ENCODE data around the gene PRKN.

Gene PRKN

GRCh38 chr6:161630674-161631073 lies 1096.9 kb downstream of the PRKN start:
- no peak for DNase-seq

GRCh38 chr6:161626132-161626676 lies 1101.4 kb downstream of the PRKN start:
- DNase-seq: no peak

GRCh38 chr6:161624111-161624510 lies 1103.5 kb downstream of the PRKN start:
- DNase-seq: no peak

- DNase-seq: no peak
Observed at GRCh38 chr6:161622779-161623178, 1104.8 kb downstream of the PRKN start.

GRCh38 chr6:161618831-161619454 lies 1108.6 kb downstream of the PRKN start:
- DNase-seq: no peak

- no peak for DNase-seq
Observed at GRCh38 chr6:161613711-161614110, 1113.9 kb downstream of the PRKN start.

- DNase-seq: no peak
Observed at GRCh38 chr6:161608771-161609170, 1118.8 kb downstream of the PRKN start.

- DNase-seq: no peak
Observed at GRCh38 chr6:161607696-161608297, 1119.8 kb downstream of the PRKN start.

GRCh38 chr6:161602359-161602758 lies 1125.2 kb downstream of the PRKN start:
- no peak for DNase-seq

- no peak for DNase-seq
Observed at GRCh38 chr6:161598896-161599295, 1128.7 kb downstream of the PRKN start.

- no peak for DNase-seq
Observed at GRCh38 chr6:161596807-161597520, 1130.6 kb downstream of the PRKN start.

- no peak for DNase-seq
Observed at GRCh38 chr6:161594412-161594811, 1133.2 kb downstream of the PRKN start.

- no peak for DNase-seq
Observed at GRCh38 chr6:161590961-161591627, 1136.5 kb downstream of the PRKN start.

GRCh38 chr6:161586887-161587286 lies 1140.7 kb downstream of the PRKN start:
- DNase-seq: no peak

- DNase-seq: no peak
Observed at GRCh38 chr6:161584621-161585340, 1142.8 kb downstream of the PRKN start.

GRCh38 chr6:161584051-161584450 lies 1143.5 kb downstream of the PRKN start:
- DNase-seq: no peak

GRCh38 chr6:161583584-161583983 lies 1144.0 kb downstream of the PRKN start:
- DNase-seq: no peak

- no peak for DNase-seq
Observed at GRCh38 chr6:161578478-161578877, 1149.1 kb downstream of the PRKN start.

GRCh38 chr6:161575523-161576254 lies 1151.9 kb downstream of the PRKN start:
- DNase-seq: no peak

GRCh38 chr6:161568885-161569456 lies 1158.6 kb downstream of the PRKN start:
- DNase-seq: no peak

- DNase-seq: no peak
Observed at GRCh38 chr6:161564952-161565351, 1162.6 kb downstream of the PRKN start.

GRCh38 chr6:161561908-161562307 lies 1165.7 kb downstream of the PRKN start:
- no peak for DNase-seq

All from stimulated activated CD4-positive, alpha-beta T cell treated with anti-CD3 and anti-CD28 coated beads, Interleukin-4, amount 100 ng/mL, for 4 hours (primary cell).